ENCODE measurements around the gene SYNM.

Gene SYNM

DNA sequence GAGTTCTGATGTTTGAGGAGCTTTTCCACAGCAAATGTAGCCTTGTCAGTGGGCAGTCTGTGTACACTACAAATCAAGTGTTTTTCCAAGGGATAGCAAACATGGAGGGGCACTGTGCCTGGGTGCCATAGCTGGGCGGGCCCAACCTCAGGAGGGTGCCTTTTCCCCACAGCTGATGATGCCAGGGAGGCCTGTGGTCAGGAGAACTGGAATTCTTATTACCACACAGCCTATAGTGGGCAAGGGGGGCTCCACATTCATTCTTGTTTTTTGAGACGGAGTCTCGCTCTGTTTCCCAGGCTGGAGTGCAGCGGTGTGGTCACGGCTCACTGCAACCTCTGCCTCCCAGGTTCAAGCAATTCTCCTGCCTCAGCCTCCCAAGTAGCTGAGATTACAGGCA, 41.8 kb downstream of the SYNM start:
- H3K4me3 Mint-ChIP-seq, result no peak overlapping the region
- H3K27me3 Mint-ChIP-seq, result no peaks in the 10 kb centered on the region
- H3K36me3 Mint-ChIP-seq (ENCODE audit: low read depth), result no peaks in the 10 kb centered on the region
- DNase-seq, result no peak
- H3K9me3 Mint-ChIP-seq, result no peaks in the 10 kb centered on the region
- H3K27ac Mint-ChIP-seq, result no peak overlapping the region
- H3K4me1 Mint-ChIP-seq (ENCODE audit: low read depth), result no peaks in the 10 kb centered on the region

DNA sequence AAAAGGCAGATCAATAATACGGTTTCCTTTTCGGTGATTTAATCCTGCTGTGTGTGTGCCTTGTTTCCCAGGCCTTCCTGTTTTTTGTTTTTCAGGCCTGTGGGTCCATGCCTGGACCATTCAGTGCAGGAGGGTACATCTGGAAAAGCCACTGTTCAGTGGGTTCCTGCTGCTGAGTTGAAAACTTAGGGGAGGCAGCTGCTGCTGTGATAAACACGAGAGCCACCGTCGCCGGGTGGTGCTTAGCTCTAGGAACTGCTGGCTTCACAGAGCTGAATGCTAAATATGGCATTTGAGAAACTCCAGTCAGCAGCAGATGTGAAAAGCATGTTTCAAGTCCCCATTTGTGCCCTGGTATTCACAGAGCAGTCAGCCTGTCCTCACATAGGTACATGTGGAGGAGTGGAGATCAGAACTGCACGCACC, 44.0 kb downstream of the SYNM start:
- no peak overlapping the region for H3K27ac Mint-ChIP-seq
- no peaks in the 10 kb centered on the region for H3K27me3 Mint-ChIP-seq
- no peaks in the 10 kb centered on the region for H3K36me3 Mint-ChIP-seq (ENCODE audit: low read depth)
- no peaks in the 10 kb centered on the region for H3K4me1 Mint-ChIP-seq (ENCODE audit: low read depth)
- no peak overlapping the region for H3K4me3 Mint-ChIP-seq
- DNase-seq, result no peak
- no peaks in the 10 kb centered on the region for H3K9me3 Mint-ChIP-seq

DNA sequence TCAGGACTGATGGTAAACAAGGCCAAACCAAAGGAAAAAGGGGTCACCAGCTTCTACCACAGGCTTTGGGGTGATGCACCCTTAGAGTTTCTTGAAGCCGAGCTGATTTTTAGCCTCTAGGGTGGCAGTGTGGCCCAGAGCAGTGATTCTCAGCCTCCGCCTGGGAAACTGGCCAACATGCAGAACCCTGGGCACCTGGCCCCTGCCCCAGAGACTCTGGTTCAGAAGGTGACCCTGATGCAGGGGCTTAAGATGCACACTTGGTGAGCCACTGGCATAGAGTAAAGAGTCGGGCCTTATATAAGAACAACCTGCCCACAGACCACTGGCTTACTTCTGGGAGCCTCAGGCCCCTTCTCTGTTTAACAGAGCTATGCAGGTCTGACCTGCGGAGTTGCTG, 44.5 kb downstream of the SYNM start:
- H3K4me1 Mint-ChIP-seq (ENCODE audit: low read depth), result no peaks in the 10 kb centered on the region

DNA sequence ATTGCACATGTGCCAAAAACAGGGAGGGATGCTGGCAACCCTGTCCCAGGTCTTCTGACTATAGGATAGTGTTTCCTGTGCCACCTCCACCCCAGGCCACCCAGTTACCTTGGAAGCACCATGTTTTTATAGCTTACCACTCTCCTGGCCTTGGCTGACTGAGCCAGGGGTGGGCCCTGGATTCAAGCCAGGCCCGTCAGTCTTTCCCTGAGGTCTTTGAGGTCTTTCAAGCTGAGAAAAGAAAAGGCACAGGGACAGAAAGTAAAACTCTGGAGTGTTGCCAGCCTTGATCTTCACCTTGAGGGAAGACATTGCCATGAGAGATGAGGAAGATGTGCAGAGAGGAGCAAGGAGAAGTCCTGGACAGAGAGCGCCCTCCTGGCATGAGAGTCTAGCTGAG, 46.3 kb downstream of the SYNM start:
- DNase-seq, result no peak
- no peaks in the 10 kb centered on the region for H3K36me3 Mint-ChIP-seq (ENCODE audit: low read depth)
- no peaks in the 10 kb centered on the region for H3K27me3 Mint-ChIP-seq
- H3K4me1 Mint-ChIP-seq (ENCODE audit: low read depth), result no peaks in the 10 kb centered on the region
- H3K27ac Mint-ChIP-seq, result no peak overlapping the region
- no peaks in the 10 kb centered on the region for H3K9me3 Mint-ChIP-seq
- no peak overlapping the region for H3K4me3 Mint-ChIP-seq

More for the DNA sequence above, 44.5 kb downstream of the SYNM start:
- Mint-ChIP-seq H3K36me3 (ENCODE audit: low read depth) (no peaks in the 10 kb centered on the region), H3K27me3 (no peaks in the 10 kb centered on the region), H3K4me3 (no peak overlapping the region), H3K27ac (no peak overlapping the region), H3K9me3 (no peaks in the 10 kb centered on the region)
- no peak for DNase-seq

DNA sequence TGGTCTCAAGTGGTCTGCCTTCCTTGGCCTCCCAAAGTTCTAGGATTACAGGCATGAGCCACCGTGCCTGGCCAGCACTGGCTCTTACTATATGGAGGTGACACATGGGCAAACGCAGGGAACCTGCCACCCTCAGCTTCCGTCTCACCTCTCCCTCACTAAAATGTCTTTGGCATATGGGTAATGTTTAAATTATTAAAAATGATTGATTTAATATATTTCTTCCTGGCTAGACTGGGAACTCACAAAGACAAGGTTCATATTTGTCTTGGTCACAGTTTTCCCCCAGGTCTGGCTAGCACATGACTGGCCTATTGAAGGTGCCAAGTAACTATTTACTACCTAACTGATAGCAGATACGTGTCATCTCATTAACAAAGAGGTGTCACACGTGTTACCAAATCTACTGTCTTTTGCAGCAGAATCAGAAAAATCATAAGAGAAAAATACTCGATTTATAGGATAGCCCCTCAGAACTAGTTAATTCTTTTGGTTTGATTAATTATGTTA, 48.2 kb downstream of the SYNM start:
- Mint-ChIP-seq H3K36me3 (ENCODE audit: low read depth) (no peaks in the 10 kb centered on the region), H3K27ac (no peak overlapping the region), H3K27me3 (no peaks in the 10 kb centered on the region)

DNA sequence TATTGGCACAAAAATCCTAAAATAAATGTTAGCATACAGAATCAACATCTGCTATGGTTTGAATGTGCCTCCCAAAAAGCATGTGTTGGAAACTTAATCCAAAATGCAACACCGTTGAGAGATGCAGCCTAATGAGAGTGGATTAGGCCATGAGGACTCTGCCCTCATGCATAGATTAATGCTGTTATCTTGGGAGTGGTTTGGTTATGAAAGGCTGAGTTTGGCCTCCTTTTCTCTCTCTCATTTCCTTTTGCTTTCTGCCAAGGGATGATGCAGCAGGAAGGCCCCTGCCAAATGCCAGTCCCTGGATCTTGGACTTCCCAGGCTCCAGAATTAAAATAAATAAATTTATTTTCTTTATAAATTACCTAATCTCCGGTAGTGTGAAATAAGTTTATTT, 49.4 kb downstream of the SYNM start:
- Mint-ChIP-seq H3K36me3 (ENCODE audit: low read depth) (no peaks in the 10 kb centered on the region), H3K9me3 (no peaks in the 10 kb centered on the region), H3K27ac (no peak overlapping the region), H3K4me1 (ENCODE audit: low read depth) (no peaks in the 10 kb centered on the region), H3K4me3 (no peak overlapping the region), H3K27me3 (no peaks in the 10 kb centered on the region)
- DNase-seq, result no peak

More for the DNA sequence above, 48.2 kb downstream of the SYNM start:
- no peaks in the 10 kb centered on the region for H3K9me3 Mint-ChIP-seq
- no peak overlapping the region for H3K4me3 Mint-ChIP-seq
- DNase-seq, result no peak
- H3K4me1 Mint-ChIP-seq (ENCODE audit: low read depth), result no peaks in the 10 kb centered on the region

DNA sequence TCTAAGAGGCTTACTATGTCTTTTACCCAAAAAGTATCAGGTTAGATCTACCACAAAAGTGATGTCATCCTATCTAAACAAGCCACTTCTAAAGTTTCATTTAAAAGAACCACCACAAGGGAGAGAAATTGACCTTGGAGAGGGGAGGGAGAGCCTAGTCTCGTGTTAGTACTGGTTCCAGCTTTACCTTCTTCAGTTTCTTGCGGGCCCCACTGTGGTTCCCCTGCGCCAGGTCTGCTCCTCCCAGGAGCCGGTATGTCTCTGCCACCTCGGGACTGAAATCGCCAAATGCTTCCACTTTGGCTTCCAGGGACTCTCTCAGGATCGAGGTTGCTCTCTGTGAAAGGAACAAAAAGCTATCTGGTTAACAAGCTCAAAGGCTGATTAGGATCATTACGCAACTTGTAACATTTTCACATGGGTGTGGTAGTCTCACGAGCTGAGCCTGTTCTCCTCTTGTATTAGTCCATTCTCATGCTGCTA, 51.1 kb downstream of the SYNM start:
- no peak for DNase-seq
- Mint-ChIP-seq H3K4me1 (ENCODE audit: low read depth) (no peaks in the 10 kb centered on the region), H3K4me3 (no peak overlapping the region), H3K9me3 (no peaks in the 10 kb centered on the region), H3K27me3 (no peaks in the 10 kb centered on the region), H3K27ac (no peak overlapping the region), H3K36me3 (ENCODE audit: low read depth) (no peaks in the 10 kb centered on the region)

DNA sequence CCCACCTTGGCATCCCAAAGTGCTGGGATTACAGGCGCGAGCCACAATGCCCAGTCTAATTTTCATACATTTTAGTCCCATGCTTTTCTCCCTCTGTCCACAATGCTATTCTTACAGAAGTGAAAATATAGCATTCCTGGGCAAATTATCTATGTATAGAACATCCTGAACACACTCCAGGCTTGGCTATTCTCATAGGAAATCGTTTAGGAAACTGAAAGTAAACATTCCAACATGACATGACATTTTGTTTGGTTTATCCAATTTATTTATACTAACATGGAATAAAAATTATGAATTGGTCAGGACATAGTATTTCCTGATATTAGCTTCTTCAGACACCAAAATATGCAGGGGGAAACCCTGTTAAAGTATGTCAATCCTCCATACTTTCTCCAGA, 52.6 kb downstream of the SYNM start:
- no peak overlapping the region for H3K4me3 Mint-ChIP-seq
- H3K27me3 Mint-ChIP-seq, result no peaks in the 10 kb centered on the region
- no peak for DNase-seq
- H3K4me1 Mint-ChIP-seq (ENCODE audit: low read depth), result no peaks in the 10 kb centered on the region
- H3K9me3 Mint-ChIP-seq, result no peaks in the 10 kb centered on the region
- no peak overlapping the region for H3K27ac Mint-ChIP-seq
- H3K36me3 Mint-ChIP-seq (ENCODE audit: low read depth), result no peaks in the 10 kb centered on the region

DNA sequence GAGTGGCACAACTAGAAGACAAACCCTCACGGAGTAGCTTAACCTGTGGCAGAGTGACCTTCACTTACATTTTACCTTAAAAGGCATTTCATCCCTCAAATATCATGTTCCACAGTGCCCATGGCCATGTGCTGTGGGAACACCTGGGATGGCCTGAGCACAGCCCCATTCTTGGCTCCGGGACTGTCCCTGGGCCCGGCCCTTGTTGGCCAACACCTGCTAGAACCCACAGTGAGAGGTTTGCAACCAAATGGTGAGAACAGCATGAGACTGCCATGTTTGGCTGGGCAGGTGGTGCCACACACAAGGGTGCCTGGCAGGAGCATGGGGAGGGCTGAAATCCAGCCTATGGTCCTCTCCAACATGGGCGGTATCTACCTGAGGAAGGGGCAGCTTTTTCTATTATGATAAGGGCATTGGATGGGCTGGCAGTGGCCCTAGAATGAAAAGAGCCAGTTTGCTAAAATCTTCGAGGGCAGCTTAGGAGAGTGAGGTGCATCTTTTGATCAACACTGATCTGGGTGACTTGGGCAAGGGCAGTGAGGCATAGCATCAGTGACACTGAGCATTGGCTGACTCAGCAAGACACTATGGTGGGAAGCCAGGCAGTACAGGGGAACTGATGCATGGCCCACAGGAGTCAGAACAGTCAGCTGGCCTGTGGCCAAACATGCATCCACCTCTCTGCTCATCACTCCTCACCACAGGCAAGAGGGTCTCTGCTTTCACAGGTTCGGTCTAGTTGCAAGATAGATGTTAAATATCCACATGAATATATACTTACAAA, 53.9 kb downstream of the SYNM start:
- no peak for DNase-seq
- peaks cover 9% of the 10 kb centered on the region for H3K4me1 Mint-ChIP-seq (ENCODE audit: low read depth)
- H3K27me3 Mint-ChIP-seq, result no peaks in the 10 kb centered on the region
- H3K4me3 Mint-ChIP-seq, result no peak overlapping the region
- H3K9me3 Mint-ChIP-seq, result no peaks in the 10 kb centered on the region
- H3K27ac Mint-ChIP-seq, result no peak overlapping the region
- no peaks in the 10 kb centered on the region for H3K36me3 Mint-ChIP-seq (ENCODE audit: low read depth)

DNA sequence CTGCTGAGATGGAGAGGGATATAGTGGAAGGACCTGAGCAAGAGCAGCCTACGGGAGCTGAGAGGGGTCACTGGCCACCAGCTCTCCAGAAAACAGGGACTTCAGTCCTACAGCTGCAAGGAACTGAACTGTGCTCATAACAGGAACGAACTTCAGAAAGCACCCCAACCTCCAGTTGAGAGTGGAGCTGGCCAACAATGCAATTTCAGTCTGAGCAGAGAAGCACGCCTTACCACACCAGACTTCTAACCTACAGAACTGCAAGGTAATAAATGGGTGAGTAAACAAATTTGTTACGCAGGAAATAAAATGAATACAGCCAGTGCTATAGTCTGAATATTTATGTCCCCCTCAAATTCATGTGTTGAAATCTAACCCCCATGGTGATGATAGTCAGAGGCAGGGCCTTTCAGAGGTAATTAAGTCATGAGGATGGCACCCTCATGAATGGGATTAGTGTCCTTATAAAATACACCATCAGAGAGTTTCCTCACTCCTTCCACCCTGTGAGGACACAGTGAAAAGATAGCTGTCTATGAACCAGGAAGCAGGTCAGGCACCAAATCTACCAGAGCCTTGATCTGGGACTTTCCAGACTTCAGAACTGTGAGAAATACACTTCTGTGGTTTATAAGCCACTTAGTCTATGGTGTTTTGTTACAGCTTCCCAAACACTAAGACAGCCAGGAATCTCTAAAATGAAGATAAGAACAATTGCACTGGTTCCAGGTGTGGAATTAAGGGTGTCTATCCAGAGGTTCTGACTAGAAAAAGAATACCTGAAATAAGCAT, 58.6 kb downstream of the SYNM start:
- no peaks in the 10 kb centered on the region for H3K36me3 Mint-ChIP-seq (ENCODE audit: low read depth)
- H3K27ac Mint-ChIP-seq, result no peak overlapping the region

DNA sequence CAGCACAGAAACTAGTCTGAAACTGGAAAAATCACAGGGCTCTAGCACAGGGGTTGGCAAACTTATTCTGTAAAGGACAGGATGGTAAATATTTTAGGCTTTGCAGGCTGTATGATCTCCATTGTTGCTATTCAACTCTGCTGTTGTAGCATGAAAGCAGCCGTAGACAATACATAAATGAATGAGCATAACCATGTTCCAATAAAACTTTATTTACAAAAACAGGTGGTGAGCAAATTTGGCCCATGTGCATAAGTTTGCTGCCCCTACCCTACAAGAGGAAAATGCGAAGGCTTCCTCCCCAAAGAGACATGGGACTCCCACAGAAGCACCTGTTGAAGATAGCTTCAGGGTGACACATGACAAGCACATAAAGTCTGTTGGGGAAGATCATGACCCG, 59.2 kb downstream of the SYNM start:
- DNase-seq, result no peak
- Mint-ChIP-seq H3K27ac (no peak overlapping the region), H3K4me1 (ENCODE audit: low read depth) (peaks cover 13% of the 10 kb centered on the region), H3K36me3 (ENCODE audit: low read depth) (no peaks in the 10 kb centered on the region), H3K9me3 (no peaks in the 10 kb centered on the region), H3K27me3 (no peaks in the 10 kb centered on the region), H3K4me3 (no peak overlapping the region)

More for the DNA sequence above, 58.6 kb downstream of the SYNM start:
- H3K4me1 Mint-ChIP-seq (ENCODE audit: low read depth), result peaks cover 13% of the 10 kb centered on the region
- no peak overlapping the region for H3K4me3 Mint-ChIP-seq
- H3K9me3 Mint-ChIP-seq, result no peaks in the 10 kb centered on the region
- H3K27me3 Mint-ChIP-seq, result no peaks in the 10 kb centered on the region
- DNase-seq, result no peak

DNA sequence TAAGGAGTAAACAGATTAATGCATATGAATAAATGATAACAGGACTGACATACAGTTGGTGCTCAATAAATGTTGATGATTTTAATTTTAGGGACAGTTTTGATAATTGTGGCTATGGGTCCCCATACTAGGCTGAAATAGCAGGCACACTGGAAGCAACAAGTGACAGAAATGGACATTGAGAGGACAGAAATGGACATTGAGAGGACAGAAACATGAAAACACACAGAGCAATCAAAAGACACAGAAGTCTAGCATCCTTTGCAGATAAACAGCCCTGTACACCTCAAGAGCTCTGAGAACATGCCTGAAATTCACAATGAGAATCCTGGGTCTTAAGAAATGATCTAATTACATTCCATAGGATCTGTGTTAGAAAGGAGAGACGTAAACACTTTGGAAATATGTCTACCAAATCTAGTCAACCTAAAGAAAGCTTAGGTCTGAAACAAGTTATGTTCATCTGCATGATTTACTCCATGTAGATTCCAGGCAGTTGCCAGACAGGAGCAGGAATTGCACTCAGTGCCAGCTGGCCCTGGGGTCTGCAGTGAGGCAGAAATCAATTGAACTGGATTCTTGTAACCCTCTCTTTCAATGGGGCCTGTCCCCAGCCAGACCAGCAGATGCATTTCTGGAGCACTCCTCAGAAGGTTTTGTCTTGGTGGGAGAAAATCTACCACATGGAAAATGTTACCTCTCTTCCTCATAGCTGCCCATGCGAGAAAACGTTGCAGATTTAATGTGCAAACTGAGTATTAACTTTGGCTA, 60.3 kb downstream of the SYNM start:
- no peak for DNase-seq
- Mint-ChIP-seq H3K27me3 (no peaks in the 10 kb centered on the region), H3K36me3 (ENCODE audit: low read depth) (no peaks in the 10 kb centered on the region), H3K27ac (no peak overlapping the region), H3K9me3 (no peaks in the 10 kb centered on the region), H3K4me3 (no peak overlapping the region), H3K4me1 (ENCODE audit: low read depth) (peaks cover 13% of the 10 kb centered on the region)

DNA sequence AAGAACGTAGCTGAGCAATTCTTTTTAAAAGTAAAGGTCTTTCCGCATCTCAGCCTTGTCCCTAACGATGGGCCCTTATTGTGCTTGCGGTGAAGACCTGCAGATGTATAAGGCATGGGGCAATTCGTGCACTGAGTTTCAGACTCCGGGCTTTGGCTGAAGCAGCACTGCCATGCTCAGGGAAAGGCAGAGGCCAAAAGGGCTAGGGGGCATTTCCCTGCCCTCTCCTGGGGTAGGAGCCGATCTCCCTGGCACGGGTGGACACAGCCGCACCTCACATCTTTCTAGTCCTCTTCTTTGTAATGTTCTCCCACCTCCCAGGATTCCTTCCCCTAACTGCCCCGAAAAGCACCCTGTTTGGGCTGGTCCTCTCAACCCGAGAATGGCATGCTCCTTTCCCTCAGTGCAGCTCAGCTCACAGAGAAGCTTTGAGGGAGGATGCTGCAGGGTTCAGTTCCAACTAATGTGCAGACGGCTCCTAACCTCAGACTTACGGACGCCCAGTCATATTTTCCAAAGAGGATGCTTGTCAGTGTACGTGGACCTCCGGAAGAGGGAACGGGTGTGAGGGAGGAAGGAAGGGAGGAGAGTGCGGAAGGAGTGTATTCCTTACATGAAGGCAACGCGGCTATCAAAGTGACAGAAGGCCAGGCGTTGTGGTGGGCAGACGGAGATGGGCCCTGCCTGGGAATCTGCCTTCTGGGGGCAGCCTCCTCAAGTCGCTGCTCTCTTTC, 61.2 kb downstream of the SYNM start:
- no peaks in the 10 kb centered on the region for H3K36me3 Mint-ChIP-seq (ENCODE audit: low read depth)
- no peak overlapping the region for H3K27ac Mint-ChIP-seq
- no peak for DNase-seq
- no peaks in the 10 kb centered on the region for H3K9me3 Mint-ChIP-seq
- H3K4me3 Mint-ChIP-seq, result no peak overlapping the region
- H3K27me3 Mint-ChIP-seq, result no peaks in the 10 kb centered on the region
- H3K4me1 Mint-ChIP-seq (ENCODE audit: low read depth), result peaks cover 13% of the 10 kb centered on the region

DNA sequence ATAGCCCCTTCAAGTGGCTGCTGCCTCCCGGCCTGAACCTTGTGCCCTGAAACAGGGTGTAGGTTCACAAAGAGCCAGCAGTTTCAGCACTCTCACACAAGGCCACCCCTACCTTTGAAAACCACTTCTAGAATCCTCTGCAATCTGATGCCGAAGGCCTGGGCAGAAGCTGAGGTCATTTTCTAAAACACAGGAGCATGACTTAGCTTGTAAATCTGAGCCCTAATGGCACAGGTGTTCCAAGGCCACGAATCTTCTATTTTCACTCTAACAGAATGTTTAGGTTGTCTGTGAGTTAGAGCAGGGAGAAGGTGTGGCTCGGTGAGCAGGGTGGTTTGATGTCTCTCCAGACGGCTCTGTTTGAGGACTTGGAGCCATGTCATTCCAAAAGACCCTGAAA, 62.3 kb downstream of the SYNM start:
- Mint-ChIP-seq H3K27ac (no peak overlapping the region), H3K4me1 (ENCODE audit: low read depth) (peaks cover 13% of the 10 kb centered on the region), H3K27me3 (no peaks in the 10 kb centered on the region), H3K36me3 (ENCODE audit: low read depth) (no peaks in the 10 kb centered on the region), H3K4me3 (no peak overlapping the region), H3K9me3 (no peaks in the 10 kb centered on the region)
- no peak for DNase-seq
